Naive thymus-derived CD4-positive, alpha-beta T cell (primary cell): Measurements from ENCODE around the gene KCNK6. TPM values are rescaled to one million over a fixed set of nuclear protein-coding genes. Genes with fewer than 3 reads are reported as not detected.
A peak's percentile ranks its signal among the peaks of the same experiment; 100 is the strongest.

Source experiments
- ATAC-seq: fragments of 150-1000 bp; cut with Tn5 transposase; 2 replicates; pipeline ENCODE4 v1.10.0; 2021; ENCODE audit warnings: mild to moderate bottlenecking, moderate library complexity
- CTCF ChIA-PET: fragments of 350-600 bp; sonication (Branson Sonifier 250); formaldehyde crosslinking; loops from one replicate; lab custom pipeline; 2021; ENCODE audit warnings: antibody characterized with exemption; lab: Charles Lee
- POLR2A ChIA-PET: fragments of 350-600 bp; sonication (Branson Sonifier 250); formaldehyde crosslinking; loops from one replicate; lab custom pipeline; 2021; ENCODE audit warnings: antibody characterized with exemption, inconsistent platforms; lab: Charles Lee
- DNase-seq, 9 donors: peaks; one replicate each; pipeline versions ENCODE4 v3.0.0 to v3.0.0-alpha.2; 2020 to 2022; ENCODE audit warnings: mixed read lengths in 1 of 9
- H3K27ac ChIP-seq: one replicate; pipeline ENCODE4 v1.7.0; 2013; ENCODE audit warnings: mild to moderate bottlenecking, low read depth, low read length, moderate library complexity
- H3K27me3 ChIP-seq, 2 donors: one replicate each; pipeline ENCODE4 v1.7.0; 2013; ENCODE audit warnings: low read length in 2 of 2, mild to moderate bottlenecking in 2 of 2, moderate library complexity in 2 of 2; ENCODE audit not compliant: control insufficient read depth in 2 of 2, insufficient read depth in 2 of 2
- H3K36me3 ChIP-seq, 3 experiments: 1 replicate in 2 of 3; 2 replicates in 1 of 3; pipeline ENCODE4 v1.7.0; 2013; ENCODE audit warnings: low read length in 3 of 3, mild to moderate bottlenecking in 3 of 3, moderate library complexity in 1 of 3; ENCODE audit not compliant: insufficient read depth in 3 of 3, control insufficient read depth in 2 of 3
- H3K4me1 ChIP-seq, 2 donors: one replicate each; pipeline ENCODE4 v1.7.0; 2013; ENCODE audit warnings: low read length in 2 of 2, mild to moderate bottlenecking in 2 of 2, moderate library complexity in 1 of 2; ENCODE audit not compliant: control insufficient read depth in 2 of 2, insufficient read depth in 2 of 2
- H3K4me3 ChIP-seq: 2 replicates; pipeline ENCODE4 v1.7.0; 2013; ENCODE audit warnings: mild to moderate bottlenecking, low read length
- H3K9me3 ChIP-seq, 3 experiments: 1 replicate in 2 of 3; 2 replicates in 1 of 3; pipeline ENCODE4 v1.7.0; 2013; ENCODE audit warnings: low read length in 3 of 3; ENCODE audit not compliant: control insufficient read depth in 2 of 3
- H3K27ac Mint-ChIP-seq, 9 donors: one replicate each; pipeline ENCODE4 v1.8.0; 2020 to 2022; ENCODE audit warnings: mixed read lengths in 9 of 9, mild to moderate bottlenecking in 8 of 9, moderate library complexity in 5 of 9, inconsistent platforms in 2 of 9
- H3K27me3 Mint-ChIP-seq, 5 donors: one replicate each; pipeline ENCODE4 v1.8.0; 2021 to 2022; ENCODE audit warnings: mixed read lengths in 5 of 5, mild to moderate bottlenecking in 1 of 5
- H3K36me3 Mint-ChIP-seq, 5 donors: one replicate each; pipeline ENCODE4 v1.8.0; 2020 to 2022; ENCODE audit warnings: mixed read lengths in 5 of 5, mild to moderate bottlenecking in 3 of 5, inconsistent platforms in 1 of 5
- H3K4me1 Mint-ChIP-seq, 7 donors: one replicate each; pipeline ENCODE4 v1.8.0; 2020 to 2022; ENCODE audit warnings: mixed read lengths in 7 of 7, mild to moderate bottlenecking in 3 of 7, inconsistent platforms in 1 of 7
- H3K4me3 Mint-ChIP-seq, 10 donors: one replicate each; pipeline ENCODE4 v1.8.0; 2020 to 2022; ENCODE audit warnings: mild to moderate bottlenecking in 10 of 10, mixed read lengths in 10 of 10, moderate library complexity in 6 of 10, inconsistent platforms in 2 of 10
- H3K9me3 Mint-ChIP-seq, 11 donors: one replicate each; pipeline ENCODE4 v1.8.0; 2020 to 2022; ENCODE audit warnings: mixed read lengths in 11 of 11, mild to moderate bottlenecking in 4 of 11, inconsistent platforms in 1 of 11, moderate library complexity in 1 of 11
- intact Hi-C, 2 donors: fragments of 100-400 bp; cut with micrococcal nuclease; formaldehyde crosslinking; loops; one replicate each; pipeline ENCODE4 v1.15.1; 2023
- polyA plus RNA-seq, 2 donors: library from polyadenylated mRNA; unstranded; fragments of 300-500 nt; fragmentation: Illumina TruSeq; gene quantifications; one replicate each; pipeline ENCODE4 v1.2.3, GENCODE V29; 2021
- total RNA-seq, 6 experiments: library from RNA in 5 of 6; stranded (reverse) in 5 of 6; gene quantifications; 1 replicate in 5 of 6; 2 replicates in 1 of 6; pipeline ENCODE4 v1.2.3 and lab custom pipeline; 2021 to 2026

KCNK6 gene
- total and polyA plus RNA-seq, 7 experiments from 2014 or later, result 1.8 to 19.9 (median 9.2) TPM

GRCh38 chr19:38331728-38332127 lies 12.1 kb downstream of the KCNK6 start:
- H3K9me3 Mint-ChIP-seq, result no peaks in the 10 kb centered on the region
- intact Hi-C loops, result loop anchor here in 1 of 2 donors (10.0 kb wide), 1 partner anchor 1477 kb away; the partner anchor contains the start of gene ZNF345
- H3K4me3 Mint-ChIP-seq, result no peak overlapping the region
- no peak overlapping the region for H3K27ac ChIP-seq
- no peaks in the 10 kb centered on the region for H3K27me3 ChIP-seq
- no peak overlapping the region for H3K4me3 ChIP-seq
- ChIA-PET CTCF (interaction anchor here (0.6 to 3.0 kb wide), 2 partner anchors 71 to 87 kb away, joined by 3 to 15 read pairs; no protein-coding TSS in a partner anchor), POLR2A (interaction anchor here (1.0 kb wide), 1 partner anchor 429 kb away, joined by 3 read pairs; no protein-coding TSS in a partner anchor)
- H3K36me3 Mint-ChIP-seq, result peaks cover 5 to 17% (median 13%) of the 10 kb centered on the region in 5 donors
- no peaks in the 10 kb centered on the region for H3K27me3 Mint-ChIP-seq
- H3K4me1 ChIP-seq, result no peaks in the 10 kb centered on the region
- peaks cover 4 to 19% (median 4%) of the 10 kb centered on the region in 3 experiments for H3K36me3 ChIP-seq
- no peak for DNase-seq
- H3K27ac Mint-ChIP-seq, result no peak overlapping the region
- H3K4me1 Mint-ChIP-seq, result peaks cover 2 to 10% (median 6%) of the 10 kb centered on the region in 7 donors
- no peaks in the 10 kb centered on the region for H3K9me3 ChIP-seq
- ATAC-seq, result no peak

DNA sequence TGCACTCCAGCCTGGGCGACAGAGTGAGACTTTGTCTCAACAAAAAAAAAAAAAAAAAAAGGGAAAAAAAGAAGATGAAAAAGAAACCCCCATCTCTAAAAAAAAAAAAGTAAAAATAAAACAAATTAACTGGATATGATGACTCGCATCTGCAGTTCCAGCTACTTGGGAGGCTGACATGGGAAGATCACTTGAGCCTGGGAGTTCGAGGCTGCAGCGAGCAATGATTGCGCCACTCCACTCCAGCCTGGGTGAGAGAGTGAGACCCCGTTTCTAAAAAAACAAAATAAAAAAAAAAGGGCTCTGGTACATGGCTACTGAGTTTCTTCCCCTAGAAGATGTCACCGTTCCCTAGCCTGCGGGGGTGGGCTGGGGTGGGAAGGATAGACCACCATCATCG lies 13.6 kb downstream of the KCNK6 start:
- ATAC-seq, result no peak
- H3K9me3 Mint-ChIP-seq, result no peaks in the 10 kb centered on the region
- no peak overlapping the region for H3K4me3 Mint-ChIP-seq
- Histone ChIP-seq H3K4me1 (peaks cover 3 to 5% of the 10 kb centered on the region in 2 donors), H3K4me3 (no peak overlapping the region), H3K36me3 (peaks cover 0 to 4% (median 0%) of the 10 kb centered on the region in 3 experiments), H3K27me3 (no peaks in the 10 kb centered on the region), H3K9me3 (no peaks in the 10 kb centered on the region), H3K27ac (no peak overlapping the region)
- no peak for DNase-seq
- H3K4me1 Mint-ChIP-seq, result peaks cover 6 to 17% (median 9%) of the 10 kb centered on the region in 7 donors
- intact Hi-C loops, result loop anchor here in 1 of 2 donors (10.0 kb wide), 1 partner anchor 1478 kb away; the partner anchor contains the start of gene ZNF345
- H3K27me3 Mint-ChIP-seq, result no peaks in the 10 kb centered on the region
- CTCF ChIA-PET, result interaction anchor here (3.0 kb wide), 1 partner anchor 89 kb away, joined by 15 read pairs; no protein-coding TSS in a partner anchor
- H3K36me3 Mint-ChIP-seq, result peaks cover 0 to 11% (median 5%) of the 10 kb centered on the region in 5 donors
- no peak overlapping the region for H3K27ac Mint-ChIP-seq
- POLR2A ChIA-PET, result no interaction called here

DNA sequence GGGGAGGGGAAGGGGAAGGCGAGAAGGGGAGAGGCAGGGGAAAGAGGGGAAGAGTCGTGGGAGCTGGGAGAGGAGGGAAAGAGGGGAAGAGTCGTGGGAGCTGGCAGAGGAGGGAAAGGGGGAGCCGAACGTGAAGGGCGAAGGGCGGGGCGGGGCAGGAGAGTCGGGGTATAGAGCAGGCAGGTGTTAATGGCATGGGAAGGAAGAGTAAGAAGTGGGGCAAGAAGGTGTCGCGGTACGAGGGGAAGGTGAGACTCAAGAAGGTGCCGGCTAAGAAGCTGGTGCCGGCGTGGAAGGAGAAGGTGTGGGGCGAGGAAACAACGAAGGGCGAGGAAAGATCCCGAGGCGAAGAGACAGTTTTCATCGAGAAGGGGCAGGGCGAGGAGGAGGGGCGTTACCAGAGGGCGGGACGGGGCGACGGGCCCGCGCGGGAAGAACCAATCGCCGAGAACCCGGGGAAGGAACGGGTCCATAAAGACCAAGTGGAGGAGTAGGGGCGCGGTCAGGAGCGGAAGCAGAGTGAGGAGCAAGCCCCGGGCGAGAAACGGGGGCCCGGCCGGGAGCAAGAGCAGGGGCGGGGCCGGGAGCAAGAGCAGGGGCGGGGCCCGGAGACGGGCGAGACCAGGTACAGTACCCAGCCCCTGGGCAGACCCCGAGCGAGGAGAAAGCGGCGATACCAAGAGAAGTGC lies 16.4 kb downstream of the KCNK6 start:
- ATAC-seq (peak; percentile 77), DNase-seq (peak; percentile 86 to 94 (median 93))
- ChIA-PET POLR2A (interaction anchor here (1.2 to 2.2 kb wide), 4 partner anchors 18 to 429 kb away, joined by 3 to 24 read pairs (median 8); partner anchors contain the start of genes FAM98C, PSMD8 and SIPA1L3), CTCF (interaction anchor here (0.6 to 2.1 kb wide), 7 partner anchors 18 to 429 kb away, joined by 3 to 12 read pairs (median 3); partner anchors contain the start of genes FAM98C, PSMD8, SIPA1L3 and WDR87)
- Mint-ChIP-seq H3K4me1 (peaks cover 16 to 28% (median 17%) of the 10 kb centered on the region in 7 donors), H3K9me3 (no peaks in the 10 kb centered on the region), H3K4me3 (peak overlapping the region; percentile 92 to 100 (median 96)), H3K27ac (peak overlapping the region; percentile 91 to 100 (median 97)), H3K36me3 (peaks cover 0 to 2% (median 0%) of the 10 kb centered on the region in 5 donors), H3K27me3 (no peaks in the 10 kb centered on the region)
- H3K4me3 ChIP-seq, result peak overlapping the region; percentile 92
- intact Hi-C loops, result loop anchor here (1.0 to 10.0 kb wide), 22 partner anchors 20 to 1481 kb away; partner anchors contain the start of genes EIF3K (in 2 of the 2), PSMD8 (in 2 of the 2), SIPA1L3 (in 2 of the 2) and SPINT2 (in 2 of the 2)
- H3K9me3 ChIP-seq, result no peaks in the 10 kb centered on the region
- no peaks in the 10 kb centered on the region for H3K36me3 ChIP-seq
- no peaks in the 10 kb centered on the region for H3K27me3 ChIP-seq
- peak overlapping the region; percentile 86 for H3K27ac ChIP-seq
- peaks cover 3 to 5% of the 10 kb centered on the region in 2 donors for H3K4me1 ChIP-seq

DNA sequence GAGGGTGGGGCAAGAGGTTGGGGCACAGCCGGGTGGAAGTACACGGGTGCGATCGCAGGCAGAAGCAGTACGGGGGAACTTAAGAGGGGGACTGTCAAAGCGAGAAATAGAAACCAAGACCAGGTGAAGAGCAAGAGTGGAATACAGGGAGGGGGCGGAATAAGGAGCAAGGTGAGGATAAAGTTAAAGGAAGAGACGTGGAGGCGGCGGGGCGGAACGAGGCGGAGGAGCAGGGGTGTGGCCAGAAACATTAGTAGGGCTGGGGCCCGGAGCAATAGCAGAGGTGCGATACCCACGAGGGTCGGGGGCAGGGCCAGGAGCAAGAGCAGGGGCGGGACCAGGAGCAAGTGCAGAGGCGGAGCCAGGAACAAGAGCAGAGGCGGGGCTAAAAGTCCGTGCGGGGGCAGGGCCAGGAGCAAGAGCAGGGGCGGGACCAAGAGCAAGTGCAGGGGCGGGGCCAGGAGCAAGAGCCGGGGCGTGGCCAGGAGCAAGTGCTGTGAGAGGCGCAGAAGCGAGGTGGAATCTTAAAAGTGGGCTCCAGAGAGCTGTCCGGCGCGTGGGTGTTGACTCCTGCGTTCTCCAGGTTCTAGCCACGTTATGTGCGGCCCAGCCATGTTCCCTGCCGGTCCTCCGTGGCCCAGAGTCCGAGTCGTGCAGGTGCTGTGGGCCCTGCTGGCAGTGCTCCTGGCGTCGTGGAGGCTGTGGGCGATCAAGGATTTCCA lies 17.2 kb downstream of the KCNK6 start:
- H3K36me3 Mint-ChIP-seq, result no peaks in the 10 kb centered on the region
- ATAC-seq, result peak; percentile 81
- peak; percentile 83 to 95 (median 93) for DNase-seq
- intact Hi-C loops, result loop anchor here (1.0 to 10.0 kb wide), 15 partner anchors 16 to 1482 kb away; partner anchors contain the start of genes EIF3K (in 2 of the 2), PSMD8 (in 2 of the 2), ACTN4 (in 1 of the 2) and GGN (in 1 of the 2)
- peaks cover 3 to 5% of the 10 kb centered on the region in 2 donors for H3K4me1 ChIP-seq
- H3K27me3 ChIP-seq, result no peaks in the 10 kb centered on the region
- H3K27me3 Mint-ChIP-seq, result no peaks in the 10 kb centered on the region
- H3K4me3 ChIP-seq, result peak overlapping the region; percentile 92
- ChIA-PET POLR2A (interaction anchor here (0.9 to 2.2 kb wide), 6 partner anchors 19 to 430 kb away, joined by 3 to 24 read pairs (median 4); partner anchors contain the start of genes FAM98C, PSMD8 and SIPA1L3), CTCF (interaction anchor here (2.1 kb wide), 1 partner anchor 37 kb away, joined by 12 read pairs; the partner anchor contains the start of gene PSMD8)
- H3K9me3 Mint-ChIP-seq, result no peaks in the 10 kb centered on the region
- no peaks in the 10 kb centered on the region for H3K9me3 ChIP-seq
- no peaks in the 10 kb centered on the region for H3K36me3 ChIP-seq
- H3K27ac ChIP-seq, result peak overlapping the region; percentile 86
- H3K27ac Mint-ChIP-seq, result peak overlapping the region; percentile 91 to 100 (median 97)
- H3K4me1 Mint-ChIP-seq, result peaks cover 16 to 28% (median 17%) of the 10 kb centered on the region in 7 donors
- H3K4me3 Mint-ChIP-seq, result peak overlapping the region; percentile 92 to 100 (median 96)

DNA sequence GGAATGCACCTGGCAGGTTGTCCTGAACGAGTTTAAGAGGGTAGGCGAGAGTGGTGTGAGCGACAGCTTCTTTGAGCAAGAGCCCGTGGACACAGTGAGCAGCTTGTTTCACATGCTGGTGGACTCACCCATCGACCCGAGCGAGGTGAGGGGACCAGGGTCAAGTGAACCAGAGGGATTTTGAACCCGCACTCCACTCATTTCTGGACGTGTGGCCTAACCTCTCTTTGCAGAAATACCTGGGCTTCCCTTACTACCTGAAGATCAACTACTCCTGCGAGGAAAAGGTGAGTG lies 17.7 kb downstream of the KCNK6 start:
- peak overlapping the region; percentile 92 for H3K4me3 ChIP-seq
- no peaks in the 10 kb centered on the region for H3K9me3 ChIP-seq
- DNase-seq (no peak), ATAC-seq (no peak)
- CTCF ChIA-PET, result no interaction called here
- H3K27ac ChIP-seq, result peak overlapping the region; percentile 86
- Mint-ChIP-seq H3K4me1 (peaks cover 16 to 28% (median 17%) of the 10 kb centered on the region in 7 donors), H3K36me3 (no peaks in the 10 kb centered on the region), H3K9me3 (no peaks in the 10 kb centered on the region), H3K27me3 (no peaks in the 10 kb centered on the region), H3K4me3 (peak overlapping the region; percentile 92 to 100 (median 96)), H3K27ac (peak overlapping the region; percentile 91 to 100 (median 97))
- POLR2A ChIA-PET, result interaction anchor here (0.9 to 2.2 kb wide), 4 partner anchors 21 to 430 kb away, joined by 3 to 24 read pairs (median 8); partner anchors contain the start of genes FAM98C, PSMD8 and SIPA1L3
- H3K27me3 ChIP-seq, result no peaks in the 10 kb centered on the region
- no peaks in the 10 kb centered on the region for H3K36me3 ChIP-seq
- intact Hi-C loops, result loop anchor here (1.0 to 10.0 kb wide), 7 partner anchors 17 to 1483 kb away; partner anchors contain the start of genes ZNF345 (in 1 of the 2) and ZNF570 (in 1 of the 2)
- H3K4me1 ChIP-seq, result peaks cover 3 to 5% of the 10 kb centered on the region in 2 donors
